C1 segment of cervical spinal cord (tissue), 14 donors: ENCODE measurements around the gene DHX32.
A peak's percentile ranks its signal among the peaks of the same experiment; 100 is the strongest.

Experiments
- DNase-seq, 14 donors: peaks; one replicate each; lab custom pipeline; 2025; lab: John Stamatoyannopoulos, UW

Gene DHX32

GRCh38 chr10:125848371-125848770, 32.7 kb downstream of the DHX32 start:
- DNase-seq: no peak

- no peak for DNase-seq
Measured at GRCh38 chr10:125846894-125847293, 34.2 kb downstream of the DHX32 start.

- DNase-seq: peak in 1 of 14 donors; percentile 13
Measured at GRCh38 chr10:125845617-125846016, 35.5 kb downstream of the DHX32 start.

DNA sequence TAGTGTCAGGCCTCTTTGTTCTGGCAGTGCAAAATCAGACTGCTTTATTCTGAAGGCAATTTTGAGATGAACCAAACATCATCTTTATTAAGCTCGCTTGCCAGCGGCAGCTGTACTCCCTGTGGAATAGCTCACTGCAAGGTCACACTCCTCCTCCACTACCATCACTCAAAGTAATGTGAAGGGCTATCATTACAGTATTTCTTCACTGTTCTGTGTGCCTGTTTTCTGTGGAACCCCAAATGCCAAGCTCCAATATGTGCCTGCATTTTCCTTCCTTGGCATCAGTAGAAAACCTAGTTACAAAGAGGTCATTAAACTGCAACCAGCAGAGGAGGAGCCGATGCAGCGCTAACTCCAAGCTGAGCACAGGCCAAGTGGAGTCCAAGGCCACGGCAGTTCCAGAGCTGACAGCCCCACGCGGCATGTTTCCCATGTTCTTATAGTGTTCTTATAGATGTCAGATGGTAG, 36.3 kb downstream of the DHX32 start:
- DNase-seq: peak in 3 of 14 donors; percentile 17 to 31 (median 20)

- no peak for DNase-seq
Measured at GRCh38 chr10:125843603-125844329, 37.3 kb downstream of the DHX32 start.

GRCh38 chr10:125840955-125841354, 40.1 kb downstream of the DHX32 start:
- DNase-seq: no peak

- DNase-seq: no peak
Measured at GRCh38 chr10:125840406-125840805, 40.7 kb downstream of the DHX32 start.

DNA sequence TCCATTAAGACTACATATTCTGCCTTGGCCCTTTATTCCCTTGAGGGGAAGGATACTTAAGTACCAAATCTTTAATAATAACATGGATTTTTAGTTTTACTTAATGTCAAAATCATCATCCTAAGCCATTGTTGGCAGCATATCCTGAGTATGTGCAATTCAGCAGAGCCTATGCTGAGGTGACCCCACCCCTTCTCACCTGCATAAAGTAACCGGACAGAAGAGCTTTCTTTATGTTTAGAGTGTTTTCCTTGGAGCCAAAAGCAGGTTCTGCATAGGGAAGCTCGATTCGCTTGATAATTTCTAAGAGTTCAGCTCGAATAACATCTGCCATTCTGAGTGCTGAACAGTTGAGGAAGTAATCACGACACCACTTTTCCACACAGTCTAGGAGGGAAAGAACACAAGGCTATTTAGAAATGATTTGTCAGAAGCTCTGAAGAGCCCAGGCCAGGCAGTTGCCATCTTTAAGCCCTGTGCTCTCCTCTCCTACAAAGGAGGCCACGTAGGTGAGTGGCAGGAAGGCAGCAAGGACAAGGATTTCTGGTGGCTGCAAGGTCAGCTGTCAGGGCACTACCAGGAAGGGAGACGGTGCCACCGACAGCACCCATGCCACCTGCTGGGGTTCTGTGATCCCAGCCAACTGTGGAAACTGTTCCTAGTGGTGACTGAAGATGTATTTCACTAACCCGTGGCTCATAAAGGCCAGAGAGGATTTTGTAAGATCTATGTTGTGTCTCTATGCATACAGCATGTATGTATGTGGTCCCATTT, 42.1 kb downstream of the DHX32 start:
- no peak for DNase-seq

DNA sequence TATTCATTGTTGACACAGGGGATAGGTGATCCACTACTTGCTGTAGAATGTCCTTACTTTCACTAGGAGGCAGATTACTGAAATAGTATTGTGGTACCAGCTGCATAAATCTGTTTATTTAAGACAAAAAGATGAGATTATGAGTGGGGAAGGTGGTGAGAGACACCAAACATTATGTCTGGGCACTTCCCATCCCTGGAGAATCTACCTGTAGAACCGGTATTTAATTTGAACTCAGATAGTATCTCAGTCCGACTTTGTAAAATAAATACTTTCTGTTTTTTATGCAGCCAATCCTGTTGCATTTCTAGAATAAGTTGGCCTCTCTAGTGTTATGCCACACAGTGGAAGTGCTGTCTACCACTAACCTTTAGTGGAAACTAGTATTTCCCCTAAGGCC, 44.3 kb downstream of the DHX32 start:
- no peak for DNase-seq

GRCh38 chr10:125828311-125828710, 52.8 kb downstream of the DHX32 start:
- DNase-seq: no peak

DNA sequence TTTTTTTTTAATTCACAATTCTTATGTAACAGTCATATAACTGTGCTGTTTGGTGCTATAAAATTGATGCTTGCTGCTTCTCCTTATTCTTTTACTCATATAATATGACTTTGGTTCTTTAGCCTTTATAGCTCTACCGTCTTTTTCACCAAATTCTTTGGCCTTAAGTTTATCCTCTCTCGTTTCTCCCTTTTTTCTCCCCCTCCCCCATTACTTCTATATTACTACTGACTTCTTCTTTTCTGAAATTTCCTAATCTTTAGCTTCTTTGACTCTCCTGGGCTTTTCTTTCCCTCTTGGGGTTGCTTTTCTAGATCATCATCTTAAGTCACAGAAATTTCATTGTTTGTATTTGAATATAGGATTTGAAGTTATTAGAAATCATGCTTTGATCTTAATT, 54.0 kb downstream of the DHX32 start:
- no peak for DNase-seq

- no peak for DNase-seq
Measured at GRCh38 chr10:125824736-125825135, 56.4 kb downstream of the DHX32 start.

DNA sequence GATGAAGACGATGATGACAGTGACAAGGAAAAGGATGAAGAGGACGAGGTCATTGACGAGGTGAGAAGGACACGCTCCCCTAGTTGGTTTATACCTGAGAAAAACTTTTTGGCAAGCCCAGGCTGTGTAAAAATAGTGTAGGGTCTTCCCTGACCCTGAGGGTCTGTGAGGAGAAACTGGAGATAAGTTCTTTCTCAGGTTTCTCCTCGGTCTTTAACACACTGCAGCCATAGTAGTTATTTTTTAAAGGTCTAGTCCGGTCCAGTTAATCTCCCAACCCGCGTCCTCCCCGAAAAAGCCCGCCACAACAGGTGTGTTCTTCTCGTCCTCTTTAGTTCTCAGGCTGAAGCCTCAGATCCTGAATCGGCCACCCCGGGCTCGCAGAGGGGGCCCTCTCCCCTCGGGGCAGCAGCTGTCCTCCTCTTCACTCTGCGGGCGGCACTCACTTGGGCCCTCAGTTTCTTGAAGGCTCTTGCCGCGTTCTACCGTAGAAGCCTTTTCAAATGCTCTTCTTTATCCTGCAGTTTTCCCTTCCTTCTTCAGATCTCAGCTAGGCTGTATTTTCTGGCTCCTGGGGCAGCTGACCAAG, 57.3 kb downstream of the DHX32 start:
- no peak for DNase-seq

GRCh38 chr10:125822878-125823662, 58.0 kb downstream of the DHX32 start, which contains the start of the genes BCCIP and UROS:
BCCIP (plus strand) TSS chr10:125823546; CDS start chr10:125823558, 12 bp downstream.
UROS (minus strand) TSS chr10:125823258; CDS start chr10:125816499, 6,759 bp downstream.
- DNase-seq: peak; percentile 76 to 99 (median 94)

GRCh38 chr10:125820701-125821100, 60.4 kb downstream of the DHX32 start:
- no peak for DNase-seq

DNA sequence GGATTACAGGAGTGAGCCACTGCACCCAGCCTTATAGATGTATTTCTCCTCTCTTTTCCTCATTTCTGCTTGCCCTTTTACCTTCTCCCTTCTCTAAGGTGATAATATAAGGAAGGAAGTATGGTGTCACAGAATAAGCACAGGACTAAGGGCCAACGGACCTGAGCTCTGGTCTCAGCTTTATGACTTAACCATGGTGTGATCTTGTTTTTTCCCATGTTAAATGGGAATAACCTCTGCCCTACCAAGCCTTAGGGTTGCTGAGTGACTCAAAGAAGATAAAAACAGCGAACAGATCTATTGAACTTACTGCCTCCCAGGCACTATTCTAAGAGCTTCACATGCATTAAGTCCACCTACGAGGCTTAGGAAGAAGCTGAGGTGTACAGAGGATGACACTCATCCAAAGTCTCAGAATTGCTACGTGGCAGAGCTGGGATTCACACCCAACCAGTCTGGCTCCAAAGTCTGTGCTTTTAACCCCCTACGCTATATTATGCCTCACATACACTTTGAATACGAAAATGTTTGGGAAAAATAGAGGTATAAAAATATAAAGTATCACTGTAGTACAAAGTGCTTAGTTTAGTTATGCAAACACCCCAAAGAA, 63.6 kb downstream of the DHX32 start:
- DNase-seq: no peak

- no peak for DNase-seq
Measured at GRCh38 chr10:125816548-125816947, 64.5 kb downstream of the DHX32 start.

- DNase-seq: no peak
Measured at GRCh38 chr10:125815764-125816163, 65.3 kb downstream of the DHX32 start.

DNA sequence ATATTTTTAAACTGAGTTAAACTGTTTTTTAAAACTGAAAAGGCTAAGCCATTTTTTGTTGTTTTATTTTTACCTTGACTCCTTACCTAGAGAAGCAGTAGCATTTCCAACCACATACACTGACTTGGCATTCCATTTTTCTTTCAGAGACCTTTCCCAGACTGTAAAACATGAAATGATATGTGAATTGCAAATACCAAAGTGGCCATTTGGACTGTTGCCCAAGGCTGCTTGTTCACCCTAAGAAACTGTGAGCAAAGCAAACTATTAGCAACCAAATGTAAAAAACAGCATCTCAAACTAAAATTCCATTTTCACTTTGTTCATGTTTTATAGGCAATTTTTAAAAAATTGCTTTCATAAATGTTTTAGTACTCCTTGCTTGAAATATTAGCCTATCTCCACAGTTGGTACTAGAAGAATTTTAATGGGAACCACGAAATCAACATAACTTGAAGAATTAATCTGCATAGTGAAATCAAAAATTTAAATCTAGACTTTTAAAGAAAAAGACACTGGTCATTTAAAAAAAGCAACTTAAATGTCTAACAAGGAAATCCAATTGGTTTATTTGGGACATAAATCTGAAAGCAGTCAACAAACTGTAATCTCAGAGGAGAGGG, 68.9 kb downstream of the DHX32 start:
- no peak for DNase-seq

DNA sequence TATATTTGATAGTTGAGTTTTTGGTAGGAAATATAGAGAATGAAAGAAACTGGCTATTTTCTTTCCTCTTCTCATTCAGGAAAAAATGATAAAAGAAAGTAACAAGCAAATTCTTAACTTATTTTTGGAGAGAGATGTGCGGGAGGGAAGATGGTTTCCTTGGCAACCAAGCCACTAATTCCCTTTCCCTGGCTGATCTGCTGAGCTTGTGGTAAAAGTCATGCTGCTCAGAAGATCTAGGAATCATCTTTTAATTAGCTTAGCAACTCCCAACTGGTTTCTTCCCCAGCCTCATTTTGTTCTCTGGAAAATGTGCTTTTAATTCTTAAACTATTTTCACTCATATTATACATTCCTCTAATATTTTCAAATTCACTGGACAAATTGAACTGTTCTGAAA, 69.8 kb downstream of the DHX32 start:
- DNase-seq: no peak

GRCh38 chr10:125808047-125808446, 73.0 kb downstream of the DHX32 start:
- no peak for DNase-seq
